Right lobe of liver (tissue), 6 donors: Measurements from ENCODE around the gene CYBC1. TPM values are rescaled to one million over a fixed set of nuclear protein-coding genes. Genes with fewer than 3 reads are reported as not detected.

ENCODE experiments used
- ATAC-seq, 4 donors: fragments of 200-7000 bp; cut with Tn5 transposase; one replicate each; pipeline ENCODE4 v1.9.1; 2020; ENCODE audit warnings: mild to moderate bottlenecking in 4 of 4, moderate library complexity in 4 of 4
- DNase-seq, 3 donors: peaks; one replicate each; pipeline ENCODE4 v3.0.0-alpha.2; 2020
- H3K27ac ChIP-seq, 3 donors: fragments of 200-600 bp; one replicate each; pipeline ENCODE4 v1.8.0; 2022
- H3K27me3 ChIP-seq, 2 donors: fragments of 200-600 bp; one replicate each; pipeline ENCODE4 v1.8.0; 2022
- H3K36me3 ChIP-seq, 4 donors: fragments of 200-600 bp; sonication (generic) in 1 of 4; one replicate each; pipeline versions ENCODE4 v1.5.1 to v1.8.0; 2017 to 2022; ENCODE audit warnings: control low read depth in 1 of 4
- H3K4me1 ChIP-seq, 4 donors: fragments of 200-600 bp; sonication (generic) in 1 of 4; one replicate each; pipeline versions ENCODE4 v1.5.1 to v1.8.0; 2017 to 2022; ENCODE audit warnings: control low read depth in 1 of 4
- H3K4me3 ChIP-seq, 3 donors: fragments of 200-600 bp; one replicate each; pipeline ENCODE4 v1.8.0; 2022
- H3K9me3 ChIP-seq, 4 donors: fragments of 200-600 bp; sonication (generic) in 1 of 4; one replicate each; pipeline versions ENCODE4 v1.5.1 to v1.8.0; 2017 to 2022; ENCODE audit warnings: control low read depth in 1 of 4
- POLR2A ChIP-seq: fragments of 450-650 bp; IDR thresholded peaks from one replicate; pipeline ENCODE4 v1.6.1; 2017; ENCODE audit warnings: antibody characterized with exemption, mild to moderate bottlenecking
- WGBS: methylation state at CpG from one replicate; pipeline ENCODE4 v1.1.6; 2018; ENCODE audit warnings: low coverage, low lambda C conversion rate; ENCODE audit not compliant: insufficient coverage; ENCODE audit errors: missing lambda C conversion rate; 5-methylcytosine and 5-hydroxymethylcytosine counted together
- intact Hi-C, 2 donors: fragments of 100-400 bp; cut with DNase I; formaldehyde crosslinking; loops; one replicate each; pipeline versions ENCODE4 v1.11.2 to v1.14.1; 2022
- total RNA-seq, 6 experiments: library from RNA; depleted of rRNA in 2 of 6; stranded (reverse); fragments of >200 nt in 2 of 6; fragmentation: NEBNext Ultra II Directional in 3 of 6; extraction: Animal tissue kit (Norgen Biotek cat#: 25700) in 3 of 6; gene quantifications; one replicate each; pipeline versions ENCODE4 v1.1.0 to v1.2.4, GENCODE V29; 2016 to 2023
- TF ChIP-seq, protein P1 (sequence below), 4 donors: fragments of 200-600 bp in 3 of 4; fragments of 450-650 bp in 1 of 4; IDR thresholded peaks; one replicate each; pipeline versions ENCODE4 v1.5.1 to v1.8.0; 2016 to 2022; ENCODE audit warnings: antibody characterized with exemption in 4 of 4, mild to moderate bottlenecking in 2 of 4
- donor health status: DM: no; HTN: yes; CAD: no.
- donor health status: DM: no; HTN: no; CAD: no.
- donor health status: DM: no; HTN: no; CAD: no.
- donor health status: DM: no; HTN: yes; CAD: no.
- donor health status: DM: no; HTN: yes; CAD: no.

Gene CYBC1
- total RNA-seq, 6 experiments from 2014 or later, result 29.4 to 82.4 (median 46.4) TPM

- no peaks in the 10 kb centered on the region for H3K36me3 ChIP-seq
- DNase-seq (no peak), ATAC-seq (peak in 3 of 4 donors; percentile 29 to 39 (median 35))
- H3K4me1 ChIP-seq, result peaks cover 0 to 7% (median 3%) of the 10 kb centered on the region in 4 donors
- no peak overlapping the region for H3K4me3 ChIP-seq
- H3K27ac ChIP-seq, result no peak overlapping the region
- no peak for TF ChIP-seq POLR2A
- TF ChIP-seq, protein P1, sequence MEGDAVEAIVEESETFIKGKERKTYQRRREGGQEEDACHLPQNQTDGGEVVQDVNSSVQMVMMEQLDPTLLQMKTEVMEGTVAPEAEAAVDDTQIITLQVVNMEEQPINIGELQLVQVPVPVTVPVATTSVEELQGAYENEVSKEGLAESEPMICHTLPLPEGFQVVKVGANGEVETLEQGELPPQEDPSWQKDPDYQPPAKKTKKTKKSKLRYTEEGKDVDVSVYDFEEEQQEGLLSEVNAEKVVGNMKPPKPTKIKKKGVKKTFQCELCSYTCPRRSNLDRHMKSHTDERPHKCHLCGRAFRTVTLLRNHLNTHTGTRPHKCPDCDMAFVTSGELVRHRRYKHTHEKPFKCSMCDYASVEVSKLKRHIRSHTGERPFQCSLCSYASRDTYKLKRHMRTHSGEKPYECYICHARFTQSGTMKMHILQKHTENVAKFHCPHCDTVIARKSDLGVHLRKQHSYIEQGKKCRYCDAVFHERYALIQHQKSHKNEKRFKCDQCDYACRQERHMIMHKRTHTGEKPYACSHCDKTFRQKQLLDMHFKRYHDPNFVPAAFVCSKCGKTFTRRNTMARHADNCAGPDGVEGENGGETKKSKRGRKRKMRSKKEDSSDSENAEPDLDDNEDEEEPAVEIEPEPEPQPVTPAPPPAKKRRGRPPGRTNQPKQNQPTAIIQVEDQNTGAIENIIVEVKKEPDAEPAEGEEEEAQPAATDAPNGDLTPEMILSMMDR (IDR thresholded peaks at IDR 0.05), result peak; percentile 39 to 50 (median 44)
- no peaks in the 10 kb centered on the region for H3K27me3 ChIP-seq
- H3K9me3 ChIP-seq, result no peaks in the 10 kb centered on the region
- intact Hi-C loops, result no loop called here
- WGBS, result 80% methylated on average over 17 of the region's 25 CpGs
Observed at GRCh38 chr17:82424001-82424862, 26.3 kb downstream of the CYBC1 start.

DNA sequence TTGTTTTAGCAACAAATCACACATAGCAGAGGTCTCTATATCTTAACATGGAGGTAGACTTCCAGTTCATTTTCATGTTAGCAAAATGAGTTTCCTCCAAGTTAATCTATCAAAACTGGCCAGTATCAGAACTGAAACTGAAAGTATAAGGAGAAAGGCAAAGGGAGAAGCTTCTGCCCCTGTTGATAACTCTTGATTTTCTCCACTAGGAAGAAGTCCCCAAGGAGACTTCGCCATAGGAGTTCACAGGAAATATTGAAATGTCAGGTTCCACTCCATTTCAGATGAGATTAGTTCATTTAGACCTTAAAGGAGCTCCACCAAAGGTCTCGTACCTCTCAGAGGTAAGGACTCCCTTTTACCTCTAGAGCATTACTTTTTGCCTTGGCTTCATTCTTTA lies 31.0 kb downstream of the CYBC1 start:
- 69% methylated on average over 2 of the region's 2 CpGs for WGBS
- ATAC-seq, result peak in 1 of 4 donors; percentile 11

GRCh38 chr17:82418001-82418986 lies 32.3 kb downstream of the CYBC1 start, which contains the start of the genes HEXD and OGFOD3:
HEXD (plus strand) TSS chr17:82418347; CDS start chr17:82419800, 1,453 bp downstream.
OGFOD3 (minus strand) TSS chr17:82418586; CDS start chr17:82418485, 101 bp downstream.
- H3K9me3 ChIP-seq, result no peaks in the 10 kb centered on the region
- peak; percentile 87 to 96 (median 90) for ATAC-seq
- DNase-seq, result peak; percentile 88
- H3K27me3 ChIP-seq, result no peaks in the 10 kb centered on the region
- TF ChIP-seq, protein P1 (IDR thresholded peaks at IDR 0.05), result peak in 1 of 4 donors; percentile 31
- peak; percentile 63 for TF ChIP-seq POLR2A
- WGBS, result 3% methylated on average over 18 of the region's 108 CpGs
- no peaks in the 10 kb centered on the region for H3K36me3 ChIP-seq
- intact Hi-C loops, result loop anchor here in 1 of 2 donors (10.0 kb wide), 1 partner anchor 63 kb away; the partner anchor contains the start of gene TEX19
- H3K27ac ChIP-seq, result peak within 1 kb of the TSS; percentile 74 to 87 (median 87)
- H3K4me3 ChIP-seq, result peak within 1 kb of the TSS; percentile 73 to 88 (median 83)
- H3K4me1 ChIP-seq, result peaks cover 0 to 22% (median 6%) of the 10 kb centered on the region in 4 donors

More for the DNA sequence above, 31.0 kb downstream of the CYBC1 start:
- H3K36me3 ChIP-seq, result no peaks in the 10 kb centered on the region
- TF ChIP-seq, protein P1 (IDR thresholded peaks at IDR 0.05), result no peak
- no peak for TF ChIP-seq POLR2A
- H3K27me3 ChIP-seq, result no peaks in the 10 kb centered on the region
- no peak for DNase-seq
- peak overlapping the region in 2 of 3 donors; percentile 73 to 88 for H3K4me3 ChIP-seq
- H3K4me1 ChIP-seq, result peaks cover 0 to 19% (median 6%) of the 10 kb centered on the region in 4 donors
- intact Hi-C loops, result loop anchor here in 1 of 2 donors (10.0 kb wide), 1 partner anchor 65 kb away; the partner anchor contains the start of gene TEX19
- no peaks in the 10 kb centered on the region for H3K9me3 ChIP-seq
- peak overlapping the region in 2 of 3 donors; percentile 8 to 87 for H3K27ac ChIP-seq

DNA sequence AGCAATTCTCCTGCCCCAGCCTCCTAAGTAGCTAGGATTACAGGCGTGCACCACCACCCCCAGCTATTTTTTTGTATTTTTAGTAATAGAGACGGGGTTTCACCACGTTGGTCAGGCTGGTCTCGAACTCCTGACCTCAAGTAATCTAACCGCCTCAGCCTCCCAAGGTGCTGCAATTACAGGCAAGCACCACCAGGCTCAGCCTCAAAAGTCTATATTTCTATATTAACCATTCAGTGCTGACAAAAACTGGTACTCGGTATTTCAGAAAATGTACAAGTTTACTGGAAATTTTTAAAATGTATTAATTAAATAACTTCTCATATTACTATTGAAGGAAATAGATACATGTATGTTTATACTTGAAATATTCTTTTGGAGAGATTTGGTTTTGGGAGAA lies 33.8 kb downstream of the CYBC1 start:
- TF ChIP-seq POLR2A, result no peak
- TF ChIP-seq, protein P1 (IDR thresholded peaks at IDR 0.05), result no peak
- intact Hi-C loops, result loop anchor here in 1 of 2 donors (10.0 kb wide), 1 partner anchor 62 kb away; the partner anchor contains the start of gene TEX19
- 92% methylated on average over 6 of the region's 6 CpGs for WGBS

More for the DNA sequence above, 33.8 kb downstream of the CYBC1 start:
- DNase-seq, result no peak
- H3K36me3 ChIP-seq, result no peaks in the 10 kb centered on the region
- ATAC-seq, result no peak
- H3K27ac ChIP-seq, result no peak overlapping the region
- no peak overlapping the region for H3K4me3 ChIP-seq
- no peaks in the 10 kb centered on the region for H3K27me3 ChIP-seq
- no peaks in the 10 kb centered on the region for H3K9me3 ChIP-seq
- H3K4me1 ChIP-seq, result peaks cover 0 to 22% (median 6%) of the 10 kb centered on the region in 4 donors
